Natural killer cell (primary cell): ENCODE results near the gene ADAMTS14. TPM values are rescaled to one million over a fixed set of nuclear protein-coding genes. Genes with fewer than 3 reads are reported as not detected.

Experiments used
- ATAC-seq, 3 donors: fragments of 150-1000 bp in 2 of 3; fragments of 200-7000 bp in 1 of 3; cut with Tn5 transposase; 1 replicate in 1 of 3; 2 replicates in 2 of 3; pipeline ENCODE4 v1.10.0; 2021; ENCODE audit warnings: mild to moderate bottlenecking in 2 of 3, moderate library complexity in 2 of 3
- DNase-seq, 2 donors: peaks; one replicate each; pipeline versions ENCODE4 v3.0.0 to v3.0.0-alpha.2; 2013 to 2021; ENCODE audit warnings: mixed read lengths in 1 of 2
- H3K27ac ChIP-seq: one replicate; pipeline ENCODE4 v1.5.1; 2013; ENCODE audit warnings: mild to moderate bottlenecking, low read length
- H3K27me3 ChIP-seq: one replicate; pipeline ENCODE4 v1.6.1; 2013; ENCODE audit warnings: low read length; ENCODE audit not compliant: control insufficient read depth, insufficient read depth
- H3K36me3 ChIP-seq: one replicate; pipeline ENCODE4 v1.6.1; 2013; ENCODE audit warnings: low read length; ENCODE audit not compliant: control insufficient read depth, insufficient read depth
- H3K4me1 ChIP-seq: one replicate; pipeline ENCODE4 v1.6.1; 2013; ENCODE audit warnings: low read length; ENCODE audit not compliant: control insufficient read depth, insufficient read depth
- H3K4me3 ChIP-seq: one replicate; pipeline ENCODE4 v1.5.1; 2013; ENCODE audit warnings: low read length
- H3K9me3 ChIP-seq: one replicate; pipeline ENCODE4 v1.6.1; 2013; ENCODE audit warnings: low read length; ENCODE audit not compliant: control insufficient read depth, insufficient read depth
- H3K27ac Mint-ChIP-seq, 2 donors: one replicate each; pipeline ENCODE4 v1.8.0; 2022; ENCODE audit warnings: mild to moderate bottlenecking in 2 of 2, mixed read lengths in 2 of 2, moderate library complexity in 1 of 2
- H3K27me3 Mint-ChIP-seq, 2 donors: one replicate each; pipeline ENCODE4 v1.8.0; 2022; ENCODE audit warnings: low read depth in 2 of 2, mixed read lengths in 2 of 2
- H3K36me3 Mint-ChIP-seq: one replicate; pipeline ENCODE4 v1.8.0; 2022; ENCODE audit warnings: mixed read lengths
- H3K4me1 Mint-ChIP-seq, 2 donors: one replicate each; pipeline ENCODE4 v1.8.0; 2022; ENCODE audit warnings: mixed read lengths in 2 of 2
- H3K4me3 Mint-ChIP-seq: one replicate; pipeline ENCODE4 v1.8.0; 2022; ENCODE audit warnings: mild to moderate bottlenecking, moderate library complexity, mixed read lengths
- H3K9me3 Mint-ChIP-seq, 2 donors: one replicate each; pipeline ENCODE4 v1.8.0; 2022; ENCODE audit warnings: mixed read lengths in 2 of 2
- CTCF ChIP-seq: fragments of 200-600 bp; IDR thresholded peaks from one replicate; pipeline ENCODE4 v1.8.0; 2022; ENCODE audit warnings: antibody characterized with exemption
- WGBS: methylation state at CpG from one replicate; pipeline ENCODE4 v1.1.7; 2013; ENCODE audit warnings: missing lambda C conversion rate; ENCODE audit not compliant: insufficient coverage; 5-methylcytosine and 5-hydroxymethylcytosine counted together
- intact Hi-C: fragments of 100-400 bp; cut with micrococcal nuclease; formaldehyde crosslinking; loops from one replicate; pipeline ENCODE4 v1.14.2; 2022
- total RNA-seq, 4 donors: library from RNA; stranded (reverse); fragments of 120-200 nt in 1 of 4; gene quantifications; one replicate each; pipeline versions ENCODE4 v1.2.3 to v1.2.4, GENCODE V29; 2013 to 2022

ADAMTS14 gene
- total RNA-seq, 3 donors from 2014 or later (not counting 1 experiment from before 2014, with no cell fraction given) = 0.70 to 1.5 (median 1.1) TPM

DNA sequence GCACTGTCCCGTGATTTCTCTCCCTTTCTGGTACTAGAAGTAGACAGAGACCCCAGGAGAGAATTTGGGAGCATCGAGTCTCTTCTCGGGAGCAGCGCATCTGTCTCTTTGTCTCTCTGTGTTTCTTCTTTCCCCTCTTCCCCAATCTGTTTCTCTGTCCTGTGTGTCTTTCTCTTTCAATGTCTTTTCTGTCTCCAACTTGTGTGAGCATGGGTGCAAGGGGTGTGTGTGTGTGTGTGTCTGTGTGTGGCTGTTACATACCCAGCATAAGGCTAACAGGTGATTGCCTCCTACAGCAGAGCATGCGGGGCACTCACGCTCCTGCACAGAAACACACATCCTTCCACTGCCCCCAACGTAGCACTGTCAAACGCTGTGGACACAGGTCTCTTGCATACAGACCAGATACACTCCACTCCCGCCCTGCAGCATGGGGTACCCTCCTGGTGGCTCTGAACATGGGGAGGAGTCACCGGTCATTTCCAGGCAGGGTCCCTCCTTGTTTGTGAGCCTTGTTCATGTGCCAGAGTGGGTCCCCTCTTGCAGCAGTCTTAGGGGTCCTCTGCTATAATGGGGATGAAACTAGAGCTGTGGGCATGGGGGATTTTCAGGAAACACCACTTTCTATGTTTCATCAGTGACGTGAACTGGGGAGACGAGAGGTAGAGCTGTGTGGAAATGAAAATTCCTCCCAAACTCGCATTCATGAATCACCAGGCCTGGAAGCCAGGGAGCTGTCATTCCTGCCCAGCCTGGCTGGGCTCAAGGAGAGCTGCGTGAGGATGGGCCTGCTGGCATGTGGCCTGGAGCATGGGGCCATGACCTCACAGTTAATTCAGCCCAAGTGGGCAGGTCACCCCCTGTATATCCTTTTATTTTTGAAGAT, 980 bp downstream of the ADAMTS14 start:
- H3K4me3 Mint-ChIP-seq = peak overlapping the region; percentile 86
- Histone ChIP-seq H3K27ac (no peak overlapping the region), H3K36me3 (no peaks in the 10 kb centered on the region), H3K9me3 (no peaks in the 10 kb centered on the region), H3K4me3 (no peak overlapping the region), H3K27me3 (no peaks in the 10 kb centered on the region), H3K4me1 (peaks cover 16% of the 10 kb centered on the region)
- peaks cover 26 to 27% of the 10 kb centered on the region in 2 donors for H3K4me1 Mint-ChIP-seq
- H3K27me3 Mint-ChIP-seq = peaks cover 6 to 8% of the 10 kb centered on the region in 2 donors
- WGBS = 84% methylated on average over 14 of the region's 14 CpGs
- H3K36me3 Mint-ChIP-seq = no peaks in the 10 kb centered on the region
- TF ChIP-seq CTCF = no peak
- no peak overlapping the region for H3K27ac Mint-ChIP-seq
- H3K9me3 Mint-ChIP-seq = no peaks in the 10 kb centered on the region
- no peak for ATAC-seq
- intact Hi-C loops = loop anchor here (5.0 kb wide), 1 partner anchor 116 kb away; no protein-coding TSS in a partner anchor
- no peak for DNase-seq

DNA sequence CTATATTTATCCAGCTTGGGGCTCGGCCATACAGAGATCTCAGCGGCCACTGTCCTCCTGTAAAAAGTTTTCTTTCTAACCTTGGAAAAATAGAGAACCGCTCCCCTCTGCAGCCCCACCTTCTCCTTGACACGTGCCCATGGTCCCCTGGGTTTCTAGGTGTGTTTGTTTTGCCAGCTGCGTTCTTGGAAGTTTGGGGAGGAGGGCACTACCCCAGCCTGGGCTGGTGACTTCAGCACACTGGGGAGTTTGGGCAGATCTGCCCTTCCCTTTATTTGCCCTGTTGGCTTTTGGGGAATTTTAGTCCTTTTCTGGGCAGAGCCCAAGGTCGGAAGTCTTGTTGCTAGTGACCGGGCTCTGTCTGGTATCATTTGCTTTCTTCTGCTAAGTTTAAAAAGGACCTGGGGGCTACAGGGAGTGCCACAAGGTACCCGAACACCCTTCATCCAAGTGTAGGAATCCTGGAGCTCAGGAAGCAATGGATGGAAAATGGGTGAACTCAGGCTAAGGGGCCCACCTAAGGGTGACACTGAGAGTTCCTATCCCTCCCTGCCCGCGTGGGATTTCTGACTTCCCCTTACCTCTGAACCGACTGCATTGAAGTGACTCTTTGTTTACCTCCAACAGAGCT, 1.7 kb downstream of the ADAMTS14 start:
- no peak overlapping the region for H3K27ac ChIP-seq
- H3K4me1 Mint-ChIP-seq = peaks cover 27 to 34% of the 10 kb centered on the region in 2 donors

DNA sequence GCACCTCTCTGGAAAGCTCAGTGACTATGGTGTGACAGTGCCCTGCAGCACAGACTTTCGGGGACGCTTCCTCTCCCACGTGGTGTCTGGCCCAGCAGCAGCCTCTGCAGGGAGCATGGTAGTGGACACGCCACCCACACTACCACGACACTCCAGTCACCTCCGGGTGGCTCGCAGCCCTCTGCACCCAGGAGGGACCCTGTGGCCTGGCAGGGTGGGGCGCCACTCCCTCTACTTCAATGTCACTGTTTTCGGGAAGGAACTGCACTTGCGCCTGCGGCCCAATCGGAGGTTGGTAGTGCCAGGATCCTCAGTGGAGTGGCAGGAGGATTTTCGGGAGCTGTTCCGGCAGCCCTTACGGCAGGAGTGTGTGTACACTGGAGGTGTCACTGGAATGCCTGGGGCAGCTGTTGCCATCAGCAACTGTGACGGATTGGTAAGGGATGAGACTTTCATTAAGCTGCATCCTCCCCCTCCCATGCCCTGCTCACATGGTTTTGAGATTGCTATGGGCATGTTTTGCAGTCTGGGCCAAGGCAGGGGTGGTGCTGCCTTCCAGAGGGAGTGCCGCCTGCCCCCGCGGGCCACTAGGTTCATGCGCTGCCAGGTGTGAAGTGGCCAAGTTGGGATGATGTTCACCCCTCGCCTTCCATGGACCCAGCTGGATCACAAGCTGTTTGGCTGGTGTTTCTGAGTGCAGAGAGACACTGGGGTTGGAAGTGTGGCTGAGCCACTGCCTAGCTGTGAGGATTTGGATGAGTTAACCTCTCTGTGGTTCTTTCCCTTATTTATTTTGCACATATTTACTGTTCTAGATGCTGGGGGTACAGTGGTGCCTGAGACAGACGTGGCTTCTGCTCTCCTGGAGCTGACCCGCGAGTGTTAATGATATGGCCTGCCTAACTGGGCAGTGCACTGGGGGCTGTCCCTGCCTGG, 2.5 kb downstream of the ADAMTS14 start:
- no peaks in the 10 kb centered on the region for H3K36me3 ChIP-seq
- Mint-ChIP-seq H3K27ac (no peak overlapping the region), H3K9me3 (no peaks in the 10 kb centered on the region), H3K4me3 (no peak overlapping the region), H3K27me3 (peaks cover 6 to 8% of the 10 kb centered on the region in 2 donors), H3K36me3 (no peaks in the 10 kb centered on the region), H3K4me1 (peaks cover 27 to 34% of the 10 kb centered on the region in 2 donors)
- H3K4me3 ChIP-seq = no peak overlapping the region
- no peak for ATAC-seq
- no peaks in the 10 kb centered on the region for H3K27me3 ChIP-seq
- DNase-seq = no peak
- intact Hi-C loops = loop anchor here (5.0 kb wide), 1 partner anchor 118 kb away; no protein-coding TSS in a partner anchor
- TF ChIP-seq CTCF = no peak
- peaks cover 16% of the 10 kb centered on the region for H3K4me1 ChIP-seq
- H3K27ac ChIP-seq = no peak overlapping the region
- 92% methylated on average over 24 of the region's 24 CpGs for WGBS
- no peaks in the 10 kb centered on the region for H3K9me3 ChIP-seq

More for the DNA sequence above, 1.7 kb downstream of the ADAMTS14 start:
- intact Hi-C loops = loop anchor here (5.0 kb wide), 1 partner anchor 117 kb away; no protein-coding TSS in a partner anchor
- Mint-ChIP-seq H3K9me3 (no peaks in the 10 kb centered on the region), H3K27me3 (peaks cover 6 to 8% of the 10 kb centered on the region in 2 donors), H3K36me3 (no peaks in the 10 kb centered on the region), H3K4me3 (peak overlapping the region; percentile 31), H3K27ac (no peak overlapping the region)
- Histone ChIP-seq H3K4me1 (peaks cover 16% of the 10 kb centered on the region), H3K4me3 (no peak overlapping the region), H3K36me3 (no peaks in the 10 kb centered on the region), H3K9me3 (no peaks in the 10 kb centered on the region), H3K27me3 (no peaks in the 10 kb centered on the region)
- ATAC-seq (no peak), DNase-seq (no peak)
- TF ChIP-seq CTCF = no peak
- WGBS = 85% methylated on average over 11 of the region's 11 CpGs
